ENCODE results near the gene TANGO2. TPM values are rescaled to one million over a fixed set of nuclear protein-coding genes. Genes with fewer than 3 reads are reported as not detected.

The TANGO2 gene
- total RNA-seq, 1 experiment from 2014 or later, result 33.5 TPM

- Mint-ChIP-seq H3K4me3 (ENCODE audit: low read depth, unreplicated experiment) (no peak overlapping the region), H3K4me1 (ENCODE audit: low read depth, unreplicated experiment) (peaks cover 7% of the 10 kb centered on the region), H3K9me3 (ENCODE audit: low read depth, unreplicated experiment) (no peaks in the 10 kb centered on the region), H3K27me3 (ENCODE audit: unreplicated experiment) (no peaks in the 10 kb centered on the region), H3K27ac (ENCODE audit: unreplicated experiment) (no peak overlapping the region), H3K36me3 (ENCODE audit: insufficient read depth, unreplicated experiment) (peaks cover 7% of the 10 kb centered on the region)
- intact Hi-C loops (cut with micrococcal nuclease; ENCODE audit: unreplicated experiment), result loop anchor here (5.0 kb wide), 1 partner anchor 38 kb away; no protein-coding TSS in a partner anchor
- BruUV-seq (replicated peaks), result no TSS peak
- CTCF ChIA-PET, result interaction anchor here (0.6 to 0.9 kb wide), 2 partner anchors 19 to 770 kb away, joined by 3 read pairs; no protein-coding TSS in a partner anchor
- no peak for DNase-seq
- no peak for TF ChIP-seq CTCF (IDR thresholded peaks at IDR 0.05; ENCODE audit: unreplicated experiment)
Measured at GRCh38 chr22:20010307-20011122, 10.4 kb upstream of the TANGO2 start.

GRCh38 chr22:20011123-20011992 lies 9.6 kb upstream of the TANGO2 start:
- Mint-ChIP-seq H3K27ac (ENCODE audit: unreplicated experiment) (no peak overlapping the region), H3K27me3 (ENCODE audit: unreplicated experiment) (no peaks in the 10 kb centered on the region), H3K4me1 (ENCODE audit: low read depth, unreplicated experiment) (peaks cover 7% of the 10 kb centered on the region), H3K9me3 (ENCODE audit: low read depth, unreplicated experiment) (no peaks in the 10 kb centered on the region), H3K36me3 (ENCODE audit: insufficient read depth, unreplicated experiment) (peaks cover 9% of the 10 kb centered on the region), H3K4me3 (ENCODE audit: low read depth, unreplicated experiment) (no peak overlapping the region)
- no peak for DNase-seq
- intact Hi-C loops (cut with micrococcal nuclease; ENCODE audit: unreplicated experiment), result loop anchor here (5.0 kb wide), 1 partner anchor 39 kb away; no protein-coding TSS in a partner anchor
- TF ChIP-seq CTCF (IDR thresholded peaks at IDR 0.05; ENCODE audit: unreplicated experiment), result no peak
- CTCF ChIA-PET, result interaction anchor here (0.6 kb wide), 1 partner anchor 49 kb away, joined by 5 read pairs; no protein-coding TSS in a partner anchor
- BruUV-seq (replicated peaks), result no TSS peak

DNA sequence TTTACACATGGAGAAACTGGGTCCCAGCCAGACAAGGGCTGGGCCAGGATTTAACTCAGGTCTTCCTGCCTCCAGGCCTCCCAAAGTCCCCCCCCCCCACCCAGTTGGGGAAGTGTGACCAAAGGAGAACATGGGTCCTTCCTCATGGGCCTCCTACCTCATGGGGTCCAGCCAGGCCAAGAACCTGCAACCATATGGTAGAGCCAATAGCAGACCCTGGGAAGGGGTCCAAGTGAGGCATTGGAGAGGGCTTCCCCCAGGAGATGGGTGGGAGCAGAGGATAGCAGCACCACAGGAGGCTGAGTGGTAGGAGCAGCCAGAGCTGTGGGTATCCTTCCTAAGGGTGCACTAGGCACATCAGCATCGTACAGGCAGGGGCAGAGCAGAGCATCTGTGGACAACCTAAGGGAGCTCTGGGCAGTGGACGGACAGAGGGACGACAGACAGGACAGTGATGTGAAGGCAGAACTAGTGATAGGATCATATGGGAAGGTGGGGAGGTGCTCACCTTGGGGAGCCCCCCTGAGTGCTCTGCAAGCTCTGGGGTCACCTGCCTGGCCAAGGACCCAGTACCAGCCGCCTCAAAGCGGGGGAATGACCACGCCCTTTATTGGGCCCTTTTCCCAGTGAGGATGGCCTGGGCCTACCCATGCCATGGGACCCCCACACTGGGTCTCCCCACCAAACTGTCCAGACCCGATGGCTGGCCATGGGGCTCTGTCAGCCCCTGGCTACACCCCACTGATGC lies 8.7 kb upstream of the TANGO2 start:
- no peak overlapping the region for H3K27ac Mint-ChIP-seq (ENCODE audit: unreplicated experiment)
- CTCF ChIA-PET, result interaction anchor here (0.6 to 1.7 kb wide), 2 partner anchors 49 to 50 kb away, joined by 5 to 11 read pairs; no protein-coding TSS in a partner anchor
- intact Hi-C loops (cut with micrococcal nuclease; ENCODE audit: unreplicated experiment), result loop anchor here (5.0 kb wide), 1 partner anchor 40 kb away; no protein-coding TSS in a partner anchor

More for the DNA sequence above, 8.7 kb upstream of the TANGO2 start:
- Mint-ChIP-seq H3K9me3 (ENCODE audit: low read depth, unreplicated experiment) (no peaks in the 10 kb centered on the region), H3K4me1 (ENCODE audit: low read depth, unreplicated experiment) (peaks cover 7% of the 10 kb centered on the region), H3K36me3 (ENCODE audit: insufficient read depth, unreplicated experiment) (peaks cover 17% of the 10 kb centered on the region), H3K27me3 (ENCODE audit: unreplicated experiment) (no peaks in the 10 kb centered on the region), H3K4me3 (ENCODE audit: low read depth, unreplicated experiment) (no peak overlapping the region)
- no peak for DNase-seq
- no TSS peak for BruUV-seq (replicated peaks)
- no peak for TF ChIP-seq CTCF (IDR thresholded peaks at IDR 0.05; ENCODE audit: unreplicated experiment)

Measured in Calu3 (cell line).